HG02642 (cell line): ENCODE results near the gene CLEC11A.
A peak's percentile ranks its signal among the peaks of the same experiment; 100 is the strongest.
"Not testable (repeated sequence)": the region's sequence is repeated elsewhere in the genome, so short reads cannot be mapped to it uniquely, and the experiment has no call there.

ENCODE experiments used
- ATAC-seq: cut with Tn5 transposase; IDR thresholded peaks from one replicate; pipeline ENCODE4 v1.9.1; 2021; ENCODE audit warnings: mild to moderate bottlenecking; ENCODE audit not compliant: unreplicated experiment, poor library complexity

Gene CLEC11A

DNA sequence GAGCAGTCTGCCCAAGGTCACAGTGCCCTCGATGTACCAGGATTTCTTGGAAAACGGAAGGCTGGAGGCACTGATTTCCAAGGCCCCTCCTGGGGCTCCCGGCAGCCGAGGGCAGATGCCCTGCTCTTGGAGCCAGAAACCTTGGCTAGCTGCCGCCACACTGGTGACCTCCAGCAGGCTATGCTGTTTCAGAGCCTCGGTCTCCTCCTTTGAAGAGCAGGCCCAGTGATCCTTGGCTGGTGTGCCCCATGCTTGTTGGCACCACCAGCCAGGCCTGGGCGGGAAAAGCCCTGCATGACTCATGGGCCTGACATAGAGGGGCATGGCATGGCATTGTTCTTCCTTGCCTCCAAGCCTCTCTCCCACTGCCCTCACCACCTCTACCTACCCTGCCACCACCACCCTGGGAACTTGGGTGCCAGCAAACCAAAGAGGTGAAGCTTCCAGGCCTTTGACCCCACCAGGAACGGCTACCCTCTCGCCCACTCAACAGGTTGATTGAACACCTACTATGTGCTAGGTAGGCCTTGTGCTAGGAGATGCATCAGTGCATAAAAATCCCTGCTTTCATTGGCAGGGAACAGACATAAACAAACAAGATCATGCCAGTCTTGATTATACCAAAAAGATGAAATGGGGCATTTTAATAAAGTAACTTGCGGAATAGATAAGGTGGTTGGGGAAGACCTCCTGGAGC, 1.6 kb upstream of the CLEC11A start:
- no peak for ATAC-seq

GRCh38 chr19:50722201-50723013, 757 bp upstream of the CLEC11A start:
- no peak for ATAC-seq

DNA sequence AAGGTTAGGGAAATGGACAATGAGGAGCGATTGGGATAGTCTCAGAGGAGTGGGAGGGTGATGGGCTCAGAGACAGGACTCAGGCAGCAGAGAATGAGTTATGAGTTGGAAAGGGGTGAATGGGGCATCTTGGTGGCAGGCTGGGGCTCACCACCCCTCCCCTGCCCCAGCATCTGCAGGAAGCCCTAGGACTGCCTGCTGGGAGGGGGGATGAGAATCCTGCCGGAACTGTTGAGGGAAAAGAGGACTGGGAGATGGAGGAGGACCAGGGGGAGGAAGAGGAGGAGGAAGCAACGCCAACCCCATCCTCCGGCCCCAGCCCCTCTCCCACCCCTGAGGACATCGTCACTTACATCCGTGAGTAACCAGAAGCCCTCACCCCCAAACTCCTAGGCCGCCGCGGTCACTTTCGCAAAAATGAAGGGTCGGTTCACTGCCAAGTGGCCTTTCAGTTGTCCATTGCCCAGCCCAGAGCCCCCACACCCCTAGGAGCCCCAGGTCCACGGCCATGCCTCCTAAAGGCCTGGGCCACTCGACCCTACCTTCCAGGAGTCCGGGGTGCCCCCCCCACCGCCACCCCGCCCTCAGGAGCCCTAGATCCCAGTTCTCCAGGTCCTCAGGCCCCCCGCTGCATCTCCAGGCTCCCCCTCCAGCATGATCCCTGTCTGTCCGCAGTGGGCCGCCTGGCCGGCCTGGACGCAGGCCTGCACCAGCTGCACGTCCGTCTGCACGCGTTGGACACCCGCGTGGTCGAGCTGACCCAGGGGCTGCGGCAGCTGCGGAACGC, 764 bp downstream of the CLEC11A start:
- ATAC-seq, result no peak

- ATAC-seq, result peak; percentile 74
These were observed 1.5 kb downstream of the CLEC11A start for GRCh38 chr19:50724522-50725217.

DNA sequence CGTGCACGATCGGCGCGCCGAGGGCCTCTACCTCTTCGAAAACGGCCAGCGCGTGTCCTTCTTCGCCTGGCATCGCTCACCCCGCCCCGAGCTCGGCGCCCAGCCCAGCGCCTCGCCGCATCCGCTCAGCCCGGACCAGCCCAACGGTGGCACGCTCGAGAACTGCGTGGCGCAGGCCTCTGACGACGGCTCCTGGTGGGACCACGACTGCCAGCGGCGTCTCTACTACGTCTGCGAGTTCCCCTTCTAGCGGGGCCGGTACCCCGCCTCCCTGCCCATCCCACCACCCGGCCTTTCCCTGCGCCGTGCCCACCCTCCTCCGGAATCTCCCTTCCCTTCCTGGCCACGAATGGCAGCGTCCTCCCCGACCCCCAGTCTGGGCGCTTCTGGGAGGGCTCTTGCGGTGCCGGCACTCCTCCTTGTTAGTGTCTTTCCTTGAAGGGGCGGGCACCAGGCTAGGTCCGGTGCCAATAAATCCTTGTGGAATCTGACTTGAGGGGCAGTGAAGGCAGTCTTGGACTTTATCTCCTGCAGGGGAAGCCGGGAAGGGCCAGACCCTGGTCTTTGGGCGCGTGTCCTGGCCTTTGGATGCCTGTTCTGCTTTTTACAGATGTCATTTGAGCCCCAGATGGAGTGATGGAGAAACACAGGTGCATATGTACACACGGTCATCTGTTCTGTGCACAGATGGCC, 2.2 kb downstream of the CLEC11A start:
- peak; percentile 23 for ATAC-seq

DNA sequence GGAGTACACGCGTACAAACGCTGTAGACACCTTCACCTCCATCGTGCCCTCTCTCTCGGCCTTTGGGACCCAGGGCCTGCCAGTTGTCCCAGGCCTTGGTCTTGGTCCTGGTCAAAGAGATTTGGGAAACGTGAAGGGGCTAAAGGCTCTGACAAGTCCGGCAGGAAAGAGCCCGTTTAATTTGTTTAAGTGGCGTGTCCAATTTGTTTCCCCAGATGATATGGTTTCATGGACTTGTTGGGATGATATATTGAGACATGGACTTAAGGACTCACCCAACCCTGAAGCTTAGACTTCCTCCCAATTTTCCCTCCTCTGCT, 2.7 kb downstream of the CLEC11A start:
- ATAC-seq, result no peak

DNA sequence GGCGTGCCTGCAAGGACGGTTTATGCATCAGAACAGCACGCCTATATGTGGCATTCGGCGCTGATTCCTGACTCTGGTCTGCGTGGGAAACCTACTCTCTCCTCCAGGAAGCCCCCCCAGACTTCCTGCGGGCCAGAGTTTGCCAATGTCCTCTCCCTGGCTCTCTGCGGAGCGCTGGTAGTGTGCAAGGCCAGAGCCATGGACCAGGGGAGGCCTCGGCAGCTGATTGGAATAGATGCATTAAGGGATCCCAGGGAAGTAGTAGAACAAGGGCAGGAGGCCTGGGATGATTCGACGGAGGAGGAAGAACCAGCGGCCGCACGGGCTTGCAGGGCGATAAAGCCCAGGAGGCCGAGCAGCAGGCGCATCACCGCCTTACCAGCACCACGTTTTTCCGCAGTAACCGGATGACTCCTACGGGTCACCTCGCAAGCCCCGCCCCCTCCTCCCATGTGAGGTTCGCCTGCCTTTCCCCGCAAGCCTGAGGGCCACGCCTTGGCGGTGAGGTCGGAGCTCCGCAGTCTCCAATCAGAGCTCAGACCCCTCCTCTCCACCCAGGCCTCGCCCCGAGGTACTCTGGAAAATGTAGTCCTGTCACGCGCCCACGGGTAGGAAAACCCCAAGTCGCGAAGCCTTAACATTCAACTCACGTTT, 5.0 kb downstream of the CLEC11A start:
- no peak for ATAC-seq

GRCh38 chr19:50729894-50730293, 6.7 kb downstream of the CLEC11A start:
- ATAC-seq, result no peak

- no peak for ATAC-seq
These were observed 12.7 kb downstream of the CLEC11A start for GRCh38 chr19:50735869-50736268.

- ATAC-seq, result no peak
These were observed 13.2 kb downstream of the CLEC11A start for GRCh38 chr19:50736338-50736737.

- no peak for ATAC-seq
These were observed 16.2 kb downstream of the CLEC11A start for GRCh38 chr19:50739132-50739913.

DNA sequence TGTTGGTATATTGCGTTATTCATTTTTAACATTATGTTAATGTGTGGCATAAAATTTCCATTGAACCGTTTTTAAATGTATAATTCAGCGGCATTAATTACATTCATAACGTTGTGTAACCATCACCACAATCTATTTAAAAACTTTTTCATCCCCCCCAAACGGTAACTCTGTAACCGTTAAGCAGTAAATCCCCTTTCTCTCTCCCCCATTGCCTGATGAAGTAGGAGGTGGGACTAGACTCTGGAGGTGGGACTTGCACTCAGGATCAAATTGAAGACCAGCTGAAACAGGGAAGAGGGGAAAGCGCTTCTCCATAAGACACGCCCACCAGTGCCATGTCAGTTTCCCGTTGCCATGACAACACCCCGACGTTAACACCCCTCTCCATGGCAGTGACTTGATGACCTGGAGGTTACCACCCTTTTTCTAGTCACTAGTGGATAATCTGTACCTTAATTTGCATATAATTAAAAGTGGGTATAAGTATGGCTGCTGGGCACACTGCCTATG, 16.8 kb downstream of the CLEC11A start:
- no peak for ATAC-seq

DNA sequence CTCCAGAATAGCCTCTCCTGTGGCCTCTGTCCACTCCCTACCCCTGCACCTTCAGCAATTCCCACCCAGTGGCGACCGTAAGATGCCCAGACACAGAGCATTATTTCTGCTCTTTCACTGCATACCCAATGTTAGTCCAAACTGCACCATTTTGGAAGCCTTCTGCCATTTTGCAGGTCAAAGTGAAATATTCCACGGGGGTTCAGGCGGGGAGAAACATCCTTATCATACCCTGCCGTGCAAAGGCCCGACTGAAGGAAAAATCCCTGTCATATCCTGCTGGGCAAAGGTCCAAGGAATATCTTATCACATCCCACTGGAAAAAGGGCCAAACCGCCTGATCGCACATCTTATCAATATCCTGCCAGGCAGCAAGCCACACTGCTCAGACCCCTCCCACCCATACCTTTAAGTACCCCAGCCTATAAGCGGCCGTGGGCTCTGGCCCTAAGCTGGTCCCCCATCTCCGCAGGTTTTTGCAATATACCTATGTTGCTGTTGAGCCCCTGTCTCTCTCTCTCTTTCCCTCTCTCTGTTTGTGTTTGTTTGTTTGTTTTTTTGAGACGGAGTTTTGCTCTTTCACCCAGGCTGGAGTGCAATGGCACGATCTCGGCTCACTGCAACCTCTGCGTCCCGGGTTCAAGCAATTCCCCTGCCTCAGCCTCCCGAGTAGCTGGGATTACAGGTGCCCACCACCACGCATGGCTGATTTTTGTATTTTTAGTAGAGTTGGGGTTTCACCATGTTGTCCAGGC, 18.2 kb downstream of the CLEC11A start:
- no peak for ATAC-seq

DNA sequence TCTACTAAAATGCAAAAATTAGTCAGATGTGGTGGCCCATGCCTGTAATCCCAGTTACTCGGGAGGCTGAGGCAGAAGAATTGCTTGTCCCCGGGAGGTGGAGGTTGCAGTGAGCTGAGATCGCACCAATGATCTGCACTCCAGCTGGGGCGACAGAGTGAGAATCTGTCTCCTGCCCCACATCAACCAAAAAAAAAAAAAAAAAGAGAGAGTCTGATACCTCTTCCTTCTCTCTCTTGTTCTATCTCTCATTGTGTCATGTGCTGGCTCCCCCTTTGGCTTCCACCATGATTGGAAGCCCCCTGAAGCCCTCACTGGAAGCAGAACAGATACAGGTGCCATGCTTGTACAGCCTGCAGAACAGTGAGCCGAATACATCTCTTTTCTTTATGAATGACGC, 20.4 kb downstream of the CLEC11A start:
- no peak for ATAC-seq

DNA sequence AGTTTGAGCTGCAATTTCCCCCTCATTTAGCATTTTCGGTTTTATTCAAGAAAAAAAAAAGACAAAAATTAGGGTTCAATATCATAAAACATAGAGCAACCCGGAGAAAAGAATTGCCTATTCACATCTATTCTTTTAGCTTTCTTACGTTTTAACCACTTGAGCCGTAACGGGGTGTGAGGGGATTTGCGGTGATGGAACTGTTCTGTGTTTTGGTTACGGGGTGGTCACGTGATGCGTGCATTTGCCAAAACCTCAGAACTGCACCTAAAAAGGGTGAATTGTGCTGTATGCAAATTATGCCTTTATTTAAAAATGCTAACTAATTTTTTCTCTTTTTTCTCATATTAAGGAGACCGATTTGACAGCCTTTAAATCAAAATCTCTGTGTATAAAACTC, 22.1 kb downstream of the CLEC11A start:
- ATAC-seq, result no peak

- not testable (repeated sequence) for ATAC-seq
These were observed 24.0 kb downstream of the CLEC11A start for GRCh38 chr19:50747141-50747540.

- no peak for ATAC-seq
These were observed 26.3 kb downstream of the CLEC11A start for GRCh38 chr19:50749490-50749889.

DNA sequence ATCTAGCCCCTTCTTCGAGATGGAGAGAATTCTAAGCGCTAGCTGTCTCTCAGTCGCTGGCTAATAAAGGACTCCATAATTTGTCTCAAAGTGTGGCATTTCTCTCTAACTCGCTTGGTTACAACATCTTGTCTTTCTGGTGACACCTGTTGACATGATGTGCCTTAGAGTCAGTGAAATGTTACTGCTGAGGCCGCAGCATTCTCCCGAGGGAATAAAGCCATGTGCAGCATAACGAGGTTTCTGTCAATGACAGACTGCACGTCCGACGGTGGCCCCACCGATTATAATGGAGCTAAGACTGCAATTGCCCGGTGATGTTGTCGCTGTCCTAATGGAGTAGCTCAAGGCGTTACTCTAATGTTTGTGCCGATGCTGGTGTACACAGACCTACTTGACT, 26.8 kb downstream of the CLEC11A start:
- ATAC-seq, result no peak
